HG03354 (cell line): ENCODE data around the gene NAB1.
"Not testable (repeated sequence)": the region's sequence is repeated elsewhere in the genome, so short reads cannot be mapped to it uniquely, and the experiment has no call there.

Source experiments
- ATAC-seq: cut with Tn5 transposase; IDR thresholded peaks from one replicate; pipeline ENCODE4 v1.9.1; 2021; ENCODE audit warnings: mild to moderate bottlenecking; ENCODE audit not compliant: unreplicated experiment, poor library complexity, severe bottlenecking

NAB1 gene

DNA sequence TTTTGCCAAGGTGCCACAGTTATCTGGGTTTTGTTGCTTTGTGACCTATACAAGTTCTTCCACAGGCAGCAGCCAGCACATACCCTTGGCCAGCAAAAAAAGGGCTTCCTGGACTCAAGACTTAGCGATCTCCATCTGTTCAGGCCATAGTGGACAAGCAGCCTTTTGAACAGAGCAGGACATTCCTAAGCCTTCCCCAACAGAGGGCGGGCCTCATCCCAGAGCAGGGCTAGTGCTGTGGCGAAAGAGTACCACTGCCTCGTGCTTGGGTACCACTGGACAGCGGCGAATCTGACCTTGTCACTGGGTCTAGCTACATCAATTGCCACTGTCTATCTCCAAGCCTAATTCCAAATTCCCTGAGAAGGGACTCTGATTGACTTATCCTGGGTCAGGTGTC lies 56.4 kb downstream of the NAB1 start:
- ATAC-seq, result no peak

DNA sequence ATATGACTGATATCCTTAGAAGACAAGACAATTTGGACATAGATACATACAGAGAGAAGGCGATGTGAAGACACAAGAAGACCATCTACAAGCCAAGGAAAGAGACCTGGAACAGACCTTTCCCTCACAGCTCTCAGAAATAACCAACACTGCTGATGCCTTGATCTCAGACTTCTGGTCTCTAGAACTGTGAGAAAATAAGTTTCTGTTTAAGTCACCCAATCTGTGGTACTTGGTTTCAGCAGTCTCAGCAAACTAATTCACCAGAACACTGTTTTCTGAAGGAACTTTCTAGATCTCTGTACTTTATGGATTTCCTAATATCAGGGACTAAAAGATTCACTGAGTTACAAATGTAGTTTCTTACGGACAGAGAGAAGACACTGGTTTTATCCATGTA lies 58.8 kb downstream of the NAB1 start:
- ATAC-seq, result no peak

DNA sequence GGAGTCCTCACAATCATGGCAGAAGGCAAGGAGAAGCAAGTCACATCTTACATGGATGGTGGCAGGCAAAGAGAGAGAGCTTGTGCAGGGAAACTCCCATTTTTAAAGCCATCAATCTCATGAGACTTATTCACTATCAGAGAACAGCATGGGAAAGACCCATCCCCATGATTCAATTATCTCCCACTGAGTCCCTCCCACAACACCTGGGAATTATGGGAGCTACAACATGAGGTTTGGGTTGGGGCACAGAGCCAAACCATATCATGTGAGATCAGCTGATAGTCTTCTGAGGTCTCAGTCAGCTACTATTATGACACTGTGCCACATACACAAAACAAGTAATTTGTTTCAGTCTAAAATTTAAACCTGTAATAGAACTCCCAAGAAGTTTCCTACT lies 59.8 kb downstream of the NAB1 start:
- not testable (repeated sequence) for ATAC-seq

DNA sequence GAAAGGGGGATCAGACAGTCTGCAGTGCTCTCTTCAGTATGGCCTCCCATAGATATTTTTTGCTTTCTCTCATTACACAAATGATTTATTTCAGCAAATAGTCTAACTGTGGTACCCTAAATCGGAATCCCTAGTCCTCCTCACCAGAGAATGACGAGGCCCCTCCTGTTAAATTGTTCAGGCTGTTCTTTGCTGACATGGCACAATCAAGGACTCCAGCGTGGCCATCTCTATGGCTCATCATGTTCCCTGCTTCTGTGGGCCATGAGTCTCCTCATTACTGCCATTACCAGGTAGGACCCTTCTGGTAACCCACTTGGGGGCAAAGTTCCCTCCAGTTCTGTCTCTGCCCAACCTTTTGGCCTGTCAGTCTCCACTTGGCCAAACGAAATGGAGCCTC lies 62.2 kb downstream of the NAB1 start:
- ATAC-seq, result no peak

DNA sequence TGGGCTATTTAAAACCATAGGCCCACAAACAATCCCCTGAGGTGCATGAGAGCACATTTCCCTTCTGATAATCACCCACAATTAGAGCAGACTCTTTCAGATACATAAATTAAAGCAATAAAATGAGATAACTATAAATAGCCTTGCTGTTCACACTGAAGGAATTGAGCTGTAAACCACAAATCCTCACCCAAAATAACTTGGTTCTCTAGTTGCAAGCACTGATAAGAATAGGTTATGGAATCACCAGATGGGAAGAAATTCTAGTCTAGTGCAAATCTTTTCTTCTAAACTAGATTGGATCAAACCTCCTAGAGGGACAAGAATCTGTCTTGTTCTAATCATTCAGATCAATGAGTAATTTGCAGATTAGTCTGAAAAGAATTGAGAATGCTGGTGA lies 64.6 kb downstream of the NAB1 start:
- no peak for ATAC-seq

DNA sequence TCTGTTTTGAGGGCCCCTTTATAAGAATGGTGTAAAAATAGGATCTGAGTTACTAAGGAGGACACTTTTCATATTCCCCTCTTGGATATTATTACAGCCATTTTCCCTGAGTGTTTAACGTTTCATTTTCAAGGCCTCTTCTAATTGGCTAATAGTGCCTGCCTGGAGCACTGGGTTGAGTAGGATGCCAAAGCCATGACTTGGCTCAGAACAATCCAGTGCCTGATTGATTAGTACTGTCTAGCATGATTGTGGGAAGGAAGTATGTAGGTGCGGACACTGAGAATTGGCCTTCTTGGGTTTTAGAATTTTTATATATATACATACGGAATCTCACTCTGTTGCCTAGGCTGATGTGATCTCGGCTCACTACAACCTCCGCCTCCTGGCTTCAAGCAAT lies 66.1 kb downstream of the NAB1 start:
- ATAC-seq, result no peak

DNA sequence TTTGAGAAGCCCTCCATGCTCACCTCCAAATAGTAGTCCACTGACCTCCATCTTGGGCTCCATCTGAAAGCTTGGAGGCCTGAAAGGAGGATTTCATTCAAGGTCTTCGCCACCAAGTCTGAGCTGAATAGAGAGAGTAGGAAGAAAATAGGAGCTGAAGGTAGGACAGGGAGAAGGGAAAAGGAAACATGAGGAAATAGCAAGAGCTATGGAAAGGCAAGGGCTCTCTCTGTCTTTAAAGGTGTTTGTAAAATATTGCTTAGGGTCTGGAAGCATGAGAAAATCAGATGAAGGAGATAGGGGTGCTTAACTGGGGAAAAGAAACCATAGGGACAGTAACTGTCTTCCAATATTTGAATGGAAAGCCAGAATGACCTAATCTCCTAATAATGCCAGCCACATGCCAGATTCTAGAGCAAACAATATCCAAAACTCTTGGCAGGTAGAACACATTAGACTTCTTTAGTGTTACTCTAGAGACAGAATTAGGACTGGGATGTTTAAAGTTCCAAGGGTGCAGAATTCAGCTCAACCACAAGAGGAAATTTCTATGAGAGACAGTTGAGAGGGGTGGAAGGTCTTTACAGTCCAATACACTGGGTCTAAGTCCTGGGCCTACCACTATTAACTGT lies 67.4 kb downstream of the NAB1 start:
- ATAC-seq, result no peak

DNA sequence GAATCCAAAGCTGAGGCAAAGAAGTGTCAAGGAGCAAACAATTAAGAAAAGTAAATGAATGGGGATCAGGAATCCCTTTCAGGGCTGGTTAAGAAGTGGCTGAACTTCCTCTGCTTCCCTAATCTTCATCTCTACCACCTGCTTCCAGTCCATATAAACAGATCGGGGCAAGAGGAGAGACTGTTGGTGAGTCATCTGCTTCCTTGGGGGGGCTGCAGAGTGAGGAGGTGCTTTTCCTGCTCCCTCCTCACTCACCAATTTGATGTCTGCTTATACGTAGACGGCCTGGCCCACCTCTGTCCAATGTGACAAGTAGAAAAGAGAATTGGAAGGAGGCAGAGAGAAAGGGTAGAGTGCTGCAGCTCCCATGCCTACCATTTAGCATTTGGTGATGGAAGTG lies 68.4 kb downstream of the NAB1 start:
- ATAC-seq, result no peak

DNA sequence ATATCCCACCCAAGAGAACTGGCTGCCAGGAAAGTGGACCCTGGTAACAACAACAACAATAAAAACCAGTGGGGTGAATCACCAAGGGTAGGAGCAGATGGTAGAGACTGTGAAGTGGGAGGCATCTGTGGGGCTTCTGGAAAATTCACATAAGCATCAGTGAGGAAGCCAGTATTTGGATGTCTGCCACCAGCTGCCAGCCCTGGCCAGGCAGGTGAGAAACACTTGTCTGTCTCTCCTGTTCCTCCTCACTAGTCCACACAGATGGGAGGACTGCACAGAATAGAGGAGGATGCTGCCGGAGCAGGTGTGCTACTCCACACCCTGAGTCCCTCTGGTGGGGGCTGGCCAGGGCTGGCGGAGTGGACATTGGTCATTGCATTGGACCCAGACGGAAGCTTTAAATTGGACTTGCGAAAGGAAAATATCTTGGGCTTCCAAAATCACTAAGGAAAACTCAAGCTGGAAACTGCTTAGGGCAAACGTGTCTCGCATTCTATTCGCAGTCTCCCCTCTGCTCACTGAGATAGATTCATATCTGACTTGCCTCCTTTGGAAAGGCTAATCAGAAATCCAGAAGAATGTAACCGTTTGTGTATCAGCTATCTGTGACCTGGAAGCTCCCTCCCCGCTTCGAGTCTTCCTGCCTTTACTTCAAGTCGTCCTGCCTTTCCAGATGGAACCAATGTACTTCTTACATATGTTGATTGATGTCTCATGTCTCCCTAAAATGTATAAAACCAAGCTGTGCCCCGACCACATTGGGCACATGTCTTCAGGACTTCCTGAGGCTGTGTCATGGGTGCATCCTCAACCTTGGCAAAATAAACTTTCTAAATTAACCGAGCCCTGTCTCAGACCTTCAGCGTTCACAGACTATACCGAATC lies 69.1 kb downstream of the NAB1 start:
- ATAC-seq, result no peak

DNA sequence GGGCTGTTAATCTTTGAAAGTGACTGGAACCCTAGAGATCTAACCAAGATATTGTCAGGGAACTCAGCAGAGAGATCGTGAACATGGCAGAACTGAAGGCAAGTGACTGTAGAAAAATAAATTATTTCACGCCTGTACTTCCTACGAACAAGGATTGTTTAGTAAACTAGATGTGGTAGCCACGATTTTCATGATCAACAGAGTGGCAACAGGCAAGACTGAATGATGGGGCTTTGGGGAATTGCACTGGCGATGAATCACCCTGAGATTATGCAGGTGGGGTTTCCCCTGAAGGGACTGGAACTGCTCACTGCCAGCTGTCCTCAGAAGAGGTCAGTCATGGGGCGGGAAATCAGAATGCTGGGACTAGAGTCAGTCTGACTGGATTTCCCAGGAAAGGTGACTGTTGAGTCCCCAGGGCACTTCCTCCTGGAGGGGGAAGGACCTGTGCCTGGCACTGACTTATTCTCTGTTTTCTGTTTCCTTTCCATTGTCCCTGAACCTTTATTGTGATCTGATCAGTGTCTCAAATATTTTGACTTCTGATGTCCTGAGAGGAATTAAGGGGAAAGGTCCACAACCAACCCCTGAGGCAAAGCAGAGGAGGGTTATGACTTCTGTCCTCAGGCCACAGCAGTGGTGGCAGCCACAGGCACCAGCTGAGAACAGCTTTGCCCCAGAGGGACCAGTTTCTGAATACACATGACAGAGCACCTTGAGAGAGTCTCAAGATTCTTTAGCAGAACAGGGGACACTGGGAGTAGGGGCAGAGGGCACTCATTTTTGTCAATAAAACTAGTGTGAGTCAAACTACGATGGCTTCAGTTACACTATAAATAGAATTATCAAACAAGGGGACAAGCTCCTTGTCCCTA lies 70.0 kb downstream of the NAB1 start:
- ATAC-seq, result peak; percentile 77

DNA sequence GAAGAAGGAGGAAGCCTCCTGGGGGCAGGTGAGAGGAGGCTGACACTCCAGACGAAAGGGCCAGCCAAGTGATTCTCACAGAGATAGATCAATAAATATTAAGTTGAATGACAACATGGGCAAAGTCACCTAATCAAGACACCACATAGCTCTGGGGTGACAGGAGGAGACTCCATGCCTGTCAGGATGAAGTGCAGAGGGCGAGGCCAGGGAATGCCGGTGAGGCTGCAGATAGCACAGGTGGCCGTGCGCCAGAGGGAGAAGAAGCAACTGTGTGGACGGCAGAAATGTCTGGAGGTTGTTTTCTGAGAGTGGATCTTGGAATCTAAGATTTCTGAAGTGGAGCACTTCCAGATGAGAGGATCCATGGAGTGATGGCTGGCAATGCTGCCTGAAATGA lies 71.4 kb downstream of the NAB1 start:
- no peak for ATAC-seq

DNA sequence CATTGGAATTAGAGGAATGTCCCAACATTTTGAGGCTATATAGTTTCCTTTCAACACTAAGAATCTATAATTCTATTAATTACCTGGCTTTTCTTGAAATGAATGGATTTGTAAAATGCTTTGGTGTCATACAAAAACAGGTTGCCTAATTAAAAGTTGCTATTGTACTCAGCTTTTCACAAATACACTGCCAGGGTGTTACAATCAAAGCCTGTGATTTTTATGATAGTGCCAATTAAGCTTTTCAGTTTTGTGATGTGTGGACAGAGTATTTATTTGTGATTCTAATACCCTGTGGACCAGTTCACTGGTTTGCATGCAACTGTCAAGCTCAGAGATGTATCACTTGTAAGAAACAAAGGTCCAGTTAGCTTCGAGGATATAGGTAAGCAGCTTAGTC lies 71.8 kb downstream of the NAB1 start:
- no peak for ATAC-seq

DNA sequence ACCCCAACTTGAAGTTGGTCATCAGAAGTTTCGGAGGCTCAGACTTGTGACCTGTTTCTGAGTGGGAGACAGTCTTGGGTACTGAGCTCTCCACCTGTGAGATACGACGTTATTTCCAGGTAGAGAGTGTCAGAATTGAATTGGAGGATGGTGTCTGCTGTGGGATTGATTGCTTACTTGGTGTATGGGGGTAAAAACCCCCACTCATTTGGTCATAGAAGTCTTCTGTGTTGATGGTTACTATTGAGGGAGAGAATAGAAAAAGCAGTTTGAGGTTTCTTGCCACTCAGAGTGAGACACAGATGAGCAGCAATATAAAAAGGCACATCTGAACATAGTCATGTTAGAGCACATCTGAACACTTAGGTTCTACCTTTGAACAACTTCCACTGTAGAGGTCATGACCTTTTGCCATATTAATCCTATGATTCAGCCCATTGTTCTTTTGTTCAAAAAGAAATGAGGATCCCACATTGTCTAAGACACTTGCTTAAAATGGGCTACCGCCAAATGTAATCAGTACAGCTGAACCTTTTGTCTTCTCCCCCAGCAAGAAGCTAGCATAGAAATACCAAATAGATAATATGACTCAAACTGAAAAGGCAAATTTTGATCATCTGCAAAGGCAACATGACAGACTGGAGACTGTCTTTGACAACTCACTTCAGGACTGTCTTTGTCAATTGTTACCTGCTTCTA lies 73.3 kb downstream of the NAB1 start:
- ATAC-seq, result peak; percentile 63

DNA sequence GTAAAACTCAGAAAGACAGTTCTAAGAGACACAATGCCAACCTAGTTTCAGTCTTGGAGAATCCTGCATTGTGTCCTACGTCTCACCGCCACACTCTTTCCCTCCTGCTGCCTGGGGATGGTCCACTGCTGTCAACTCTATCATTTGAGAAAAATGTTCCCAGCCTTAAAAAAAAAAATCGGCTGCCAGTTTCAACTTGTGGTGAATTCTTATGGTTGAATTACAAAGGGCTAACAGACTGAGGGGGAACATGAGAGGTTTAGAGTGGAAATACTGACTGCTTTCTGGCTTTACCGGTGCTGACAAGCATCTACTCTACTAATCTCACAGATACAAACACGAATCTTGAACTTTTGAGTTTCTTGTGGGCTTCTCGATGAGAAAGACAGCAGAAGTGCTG lies 74.0 kb downstream of the NAB1 start:
- ATAC-seq, result peak; percentile 5

DNA sequence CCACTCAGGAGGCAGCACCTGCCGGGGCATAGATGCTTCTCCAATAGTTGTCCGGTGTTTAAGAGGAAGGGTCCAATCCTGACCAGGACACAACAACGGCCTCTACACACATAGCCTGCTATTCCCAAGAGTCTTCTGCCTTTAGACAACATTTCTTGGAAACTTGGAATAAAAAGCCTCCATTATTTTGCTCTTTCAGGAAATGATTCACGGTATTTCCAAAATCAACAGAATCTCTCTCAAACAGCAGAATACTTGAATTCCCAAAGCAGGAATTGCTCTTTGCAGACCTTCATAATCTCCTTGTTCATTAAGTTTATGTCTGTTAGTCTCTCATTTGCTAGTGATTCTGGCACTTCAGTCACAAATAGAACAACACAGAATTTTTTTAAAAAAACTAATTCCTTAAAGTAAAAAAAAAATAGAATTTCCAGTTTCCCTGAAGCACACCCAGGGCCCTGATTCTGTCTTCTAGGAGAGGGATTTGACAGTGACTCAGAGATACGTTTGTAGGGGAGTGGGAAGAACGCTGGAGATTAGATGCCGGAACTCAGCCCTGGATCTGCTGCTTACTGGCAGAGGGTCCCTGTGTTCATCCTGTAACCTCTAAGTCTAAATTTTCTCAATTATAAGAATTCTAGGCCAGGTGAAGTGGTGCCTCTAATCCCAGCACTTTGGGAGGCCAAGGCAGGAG lies 74.7 kb downstream of the NAB1 start:
- no peak for ATAC-seq

DNA sequence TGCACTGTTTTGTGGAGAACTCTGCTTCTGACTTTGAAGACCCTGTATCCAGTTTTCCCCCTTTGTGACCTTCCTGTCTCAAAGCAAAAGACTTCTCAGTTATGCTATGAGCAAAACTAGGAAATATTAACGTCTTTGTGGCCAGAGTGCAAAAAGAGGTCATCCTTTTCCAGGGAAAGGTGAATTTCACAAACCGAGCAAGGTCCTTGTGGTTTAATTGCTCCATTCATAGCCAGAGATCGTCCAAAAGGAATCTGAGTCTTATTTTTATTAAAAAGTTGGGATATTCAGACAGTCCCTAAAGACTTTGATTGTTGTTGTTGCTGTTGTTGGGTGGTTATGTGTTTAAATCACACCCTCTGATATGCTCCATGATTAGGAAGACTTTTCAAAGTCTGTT lies 77.4 kb downstream of the NAB1 start:
- no peak for ATAC-seq

DNA sequence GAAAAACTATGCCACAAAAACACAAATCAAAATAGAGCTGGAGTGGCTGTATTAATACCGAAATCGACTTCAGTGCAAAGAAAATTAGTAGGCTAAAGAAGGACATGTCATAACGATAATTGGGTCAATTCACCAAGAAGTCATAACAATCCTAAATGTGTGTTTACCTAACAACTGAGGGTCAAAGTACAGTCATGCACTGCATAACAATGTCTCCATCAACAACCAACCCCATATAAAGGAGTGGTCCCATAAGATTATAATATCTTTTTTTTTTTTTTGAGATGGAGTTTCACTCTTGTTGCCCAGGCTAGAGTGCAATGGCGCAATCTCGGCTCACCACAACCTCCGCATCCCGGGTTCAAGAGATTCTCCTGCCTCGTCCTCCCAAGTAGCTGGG lies 87.5 kb downstream of the NAB1 start:
- ATAC-seq, result no peak

DNA sequence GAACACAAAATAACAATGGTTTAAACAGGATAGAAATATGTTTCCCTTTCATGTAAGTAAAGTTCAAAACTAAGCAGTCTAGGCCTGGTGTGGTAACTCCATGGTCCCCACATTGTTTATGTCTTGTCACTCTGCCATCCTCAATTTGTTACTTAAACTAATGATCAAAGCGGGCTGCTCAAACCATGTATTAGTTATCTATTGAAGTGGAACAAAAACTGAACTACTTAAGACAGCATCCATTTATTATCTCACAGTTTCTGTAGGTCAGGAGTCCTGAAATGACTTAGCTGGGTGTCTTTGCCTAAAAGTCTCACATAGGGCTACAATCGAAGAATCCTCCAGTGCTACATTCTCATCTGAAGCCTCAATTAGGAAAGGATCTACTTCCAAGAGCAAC lies 91.6 kb downstream of the NAB1 start:
- no peak for ATAC-seq
